IMR-90 (cell line): Measurements from ENCODE around the gene HEPHL1. TPM values are rescaled to one million over a fixed set of nuclear protein-coding genes. Genes with fewer than 3 reads are reported as not detected.

ENCODE experiments used
- ATAC-seq: fragments of 200-7000 bp; cut with Tn5 transposase; 2 replicates; pipeline ENCODE4 v1.9.1; 2020; ENCODE audit warnings: low read depth, mild to moderate bottlenecking, moderate library complexity
- BruUV-seq: library from RNA; stranded (reverse); fragments of 400-500 nt; replicated peaks from 2 replicates; lab custom pipeline; 2021; lab: Mats Ljungman, UMichigan
- CTCF ChIA-PET: fragments of 300-600 bp; formaldehyde crosslinking; extraction: SDS; loops from one replicate; lab custom pipeline; 2021; ENCODE audit warnings: antibody characterized with exemption; lab: Yijun Ruan, JAX
- POLR2A ChIA-PET: fragments of 300-600 bp; sonication (Branson Sonifier 250); formaldehyde crosslinking; loops from one replicate; lab custom pipeline; 2022; ENCODE audit warnings: antibody characterized with exemption; ENCODE audit not compliant: unreplicated experiment; lab: Charles Lee
- DNase-seq: peaks from one replicate; pipeline ENCODE4 v3.0.0; 2013
- H2AFZ ChIP-seq: replicated peaks from 2 replicates; pipeline ENCODE3; 2013; ENCODE audit warnings: low read length, mild to moderate bottlenecking; ENCODE audit not compliant: poor library complexity
- H2AK5ac ChIP-seq: 2 replicates; pipeline ENCODE4 v1.6.1; 2013; ENCODE audit warnings: low read depth, low read length, inconsistent platforms
- H2AK9ac ChIP-seq: replicated peaks from 2 replicates; pipeline ENCODE3; 2013; ENCODE audit warnings: mild to moderate bottlenecking, low read depth, low read length, moderate library complexity; ENCODE audit not compliant: poor library complexity
- H2BK120ac ChIP-seq: 2 replicates; pipeline ENCODE4 v1.6.1; 2013; ENCODE audit warnings: low read depth, low read length, inconsistent platforms
- H2BK15ac ChIP-seq: 3 replicates; pipeline ENCODE4 v1.6.1; 2013; ENCODE audit warnings: low read depth, low read length, inconsistent platforms
- H2BK20ac ChIP-seq: 2 replicates; pipeline ENCODE4 v1.6.1; 2013; ENCODE audit warnings: low read depth, mild to moderate bottlenecking, inconsistent platforms, low read length, moderate library complexity
- H2BK5ac ChIP-seq: 2 replicates; pipeline ENCODE4 v1.6.1; 2013; ENCODE audit warnings: mild to moderate bottlenecking, low read depth, low read length, inconsistent platforms; ENCODE audit not compliant: poor library complexity, severe bottlenecking
- H3K14ac ChIP-seq: replicated peaks from 2 replicates; pipeline ENCODE4 v1.6.1; 2013; ENCODE audit warnings: low read depth, low read length, inconsistent platforms
- H3K18ac ChIP-seq: 2 replicates; pipeline ENCODE4 v1.6.1; 2013; ENCODE audit warnings: low read depth, low read length, control low read depth
- H3K23ac ChIP-seq: 2 replicates; pipeline ENCODE4 v1.6.1; 2013; ENCODE audit warnings: low read depth, low read length, inconsistent platforms
- H3K27ac ChIP-seq: 2 replicates; pipeline ENCODE4 v1.5.1; 2013; ENCODE audit warnings: mild to moderate bottlenecking, control low read depth, low read length; ENCODE audit not compliant: insufficient read depth
- H3K27me3 ChIP-seq: 2 replicates; pipeline ENCODE4 v1.6.1; 2013; ENCODE audit warnings: low read length; ENCODE audit not compliant: control insufficient read depth, insufficient read depth
- H3K36me3 ChIP-seq: 2 replicates; pipeline ENCODE4 v1.6.1; 2013; ENCODE audit warnings: low read length, mixed read lengths; ENCODE audit not compliant: control insufficient read depth, insufficient read depth
- H3K4ac ChIP-seq: 2 replicates; pipeline ENCODE4 v1.6.1; 2013; ENCODE audit warnings: low read depth, low read length, inconsistent platforms
- H3K4me1 ChIP-seq: 2 replicates; pipeline ENCODE4 v1.6.1; 2013; ENCODE audit warnings: low read length, mixed read lengths; ENCODE audit not compliant: control insufficient read depth, insufficient read depth
- H3K4me2 ChIP-seq: 2 replicates; pipeline ENCODE4 v1.6.1; 2013; ENCODE audit warnings: low read depth, mild to moderate bottlenecking, control low read depth, low read length, moderate library complexity
- H3K4me3 ChIP-seq: 2 replicates; pipeline ENCODE4 v1.5.1; 2013; ENCODE audit warnings: low read depth, mild to moderate bottlenecking, control low read depth, low read length, moderate library complexity; ENCODE audit not compliant: insufficient read depth
- H3K56ac ChIP-seq: 2 replicates; pipeline ENCODE4 v1.6.1; 2013; ENCODE audit warnings: low read length, inconsistent platforms; ENCODE audit not compliant: insufficient read depth; ENCODE audit errors: extremely low read depth
- H3K79me1 ChIP-seq, 2 experiments: 2 replicates each; pipeline ENCODE4 v1.6.1; 2013; ENCODE audit warnings: low read length in 2 of 2, inconsistent platforms in 1 of 2, low read depth in 1 of 2
- H3K9ac ChIP-seq: 2 replicates; pipeline ENCODE4 v1.6.1; 2013; ENCODE audit warnings: low read depth, low read length, control low read depth
- H3K9me1 ChIP-seq: 2 replicates; pipeline ENCODE4 v1.6.1; 2013; ENCODE audit warnings: low read length, inconsistent platforms; ENCODE audit not compliant: insufficient read depth
- H3K9me3 ChIP-seq: 2 replicates; pipeline ENCODE4 v1.6.1; 2013; ENCODE audit warnings: low read length; ENCODE audit not compliant: control insufficient read depth, insufficient read depth
- H4K20me1 ChIP-seq: 2 replicates; pipeline ENCODE4 v1.6.1; 2013; ENCODE audit warnings: low read length, inconsistent platforms; ENCODE audit not compliant: insufficient read depth
- H4K5ac ChIP-seq: 2 replicates; pipeline ENCODE4 v1.6.1; 2013; ENCODE audit warnings: mild to moderate bottlenecking, low read depth, low read length, control low read depth
- H4K8ac ChIP-seq, 2 experiments: 2 replicates each; pipeline ENCODE4 v1.6.1; 2013; ENCODE audit warnings: low read depth in 2 of 2, low read length in 2 of 2, control low read depth in 1 of 2, inconsistent platforms in 1 of 2
- H4K91ac ChIP-seq: 2 replicates; pipeline ENCODE4 v1.6.1; 2013; ENCODE audit warnings: low read depth, low read length, inconsistent platforms; ENCODE audit not compliant: insufficient read depth
- BHLHE40 ChIP-seq: fragments of 150-350 bp; IDR thresholded peaks from 2 replicates; pipeline ENCODE4 v1.6.1; 2016; ENCODE audit warnings: mild to moderate bottlenecking, low read depth, low read length
- CEBPB ChIP-seq: IDR thresholded peaks from 2 replicates; pipeline ENCODE4 v1.6.1; 2012; ENCODE audit warnings: low read depth, low read length, improper control_type of control experiment
- CHD1 ChIP-seq: IDR thresholded peaks from 2 replicates; pipeline ENCODE4 v1.6.1; 2012; ENCODE audit warnings: low read depth, low read length, improper control_type of control experiment
- FOS ChIP-seq: fragments of 150-350 bp; IDR thresholded peaks from 2 replicates; pipeline ENCODE4 v1.6.1; 2016; ENCODE audit warnings: low read depth, low read length
- MAFK ChIP-seq: IDR thresholded peaks from 2 replicates; pipeline ENCODE4 v1.6.1; 2012; ENCODE audit warnings: low read depth, low read length, improper control_type of control experiment
- MAZ ChIP-seq: IDR thresholded peaks from 2 replicates; pipeline ENCODE4 v1.6.1; 2012; ENCODE audit warnings: low read depth, mild to moderate bottlenecking, low read length, improper control_type of control experiment, moderate library complexity, borderline replicate concordance
- MXI1 ChIP-seq: IDR thresholded peaks from 2 replicates; pipeline ENCODE4 v1.6.1; 2012; ENCODE audit warnings: low read depth, mild to moderate bottlenecking, low read length, moderate library complexity, borderline replicate concordance
- NFE2L2 ChIP-seq: fragments of 150-350 bp; IDR thresholded peaks from 2 replicates; pipeline ENCODE4 v1.6.1; 2016; ENCODE audit warnings: low read depth, mild to moderate bottlenecking, low read length
- POLR2A ChIP-seq: IDR thresholded peaks from 2 replicates; pipeline ENCODE4 v1.6.1; 2012; ENCODE audit warnings: mild to moderate bottlenecking, low read depth, low read length
- RAD21 ChIP-seq: IDR thresholded peaks from 2 replicates; pipeline ENCODE4 v1.6.1; 2012; ENCODE audit warnings: low read length, improper control_type of control experiment
- RCOR1 ChIP-seq: IDR thresholded peaks from 2 replicates; pipeline ENCODE4 v1.6.1; 2012; ENCODE audit warnings: mild to moderate bottlenecking, low read length, improper control_type of control experiment; ENCODE audit not compliant: insufficient replicate concordance
- RFX5 ChIP-seq: IDR thresholded peaks from 2 replicates; pipeline ENCODE4 v1.8.0; 2012; ENCODE audit warnings: low read depth, mild to moderate bottlenecking, low read length, moderate library complexity
- SMC3 ChIP-seq: fragments of 150-350 bp; IDR thresholded peaks from 2 replicates; pipeline ENCODE4 v1.6.1; 2016; ENCODE audit warnings: low read depth, mild to moderate bottlenecking, antibody characterized with exemption, low read length, moderate library complexity
- WGBS, 2 experiments: methylation state at CpG; one replicate each; pipeline versions ENCODE4 v1.1.5 to v1.1.7; 2013; ENCODE audit warnings: missing lambda C conversion rate in 2 of 2; ENCODE audit not compliant: insufficient read length in 1 of 2; ENCODE audit errors: extremely low coverage in 2 of 2; 5-methylcytosine and 5-hydroxymethylcytosine counted together
- dilution Hi-C: fragments of 300-500 bp; cut with HindIII; formaldehyde crosslinking; loops from one replicate; pipeline ENCODE4 v1.14.3; 2018; ENCODE audit warnings: low sequenced_read_pairs; ENCODE audit not compliant: unreplicated experiment
- in situ Hi-C: fragments of 300-500 bp; cut with MboI; formaldehyde crosslinking; loops from 3 replicates; pipeline ENCODE4 v1.14.3; 2019; ENCODE audit warnings: low sequenced_read_pairs, inconsistent platforms, mixed read lengths
- intact Hi-C: fragments of 100-400 bp; cut with micrococcal nuclease; formaldehyde crosslinking; loops from 2 replicates; pipeline ENCODE4 v1.10.0; 2022
- polyA plus RNA-seq, 3 experiments: library from polyadenylated mRNA; depleted of rRNA; stranded (reverse); fragments of >200 nt; gene quantifications; 2 replicates each; pipeline ENCODE4 v1.2.3, GENCODE V29; 2012; ENCODE audit warnings: low replicate concordance in 1 of 3
- total RNA-seq: library from RNA; depleted of rRNA; stranded (reverse); fragments of >200 nt; gene quantifications from 2 replicates; pipeline ENCODE4 v1.2.3, GENCODE V29; 2012
- TF ChIP-seq, protein P1 (sequence below): conservative IDR thresholded peaks from 2 replicates; pipeline ENCODE4 v1.5.1; 2012; ENCODE audit warnings: mild to moderate bottlenecking, low read depth, low read length, improper control_type of control experiment
- TF ChIP-seq, protein P2 (sequence below): fragments of 150-350 bp; IDR thresholded peaks from 2 replicates; pipeline ENCODE4 v1.6.1; 2016; ENCODE audit warnings: low read depth, mild to moderate bottlenecking, low read length, moderate library complexity, borderline replicate concordance
- TF ChIP-seq, protein P3 (sequence below): fragments of 150-350 bp; IDR thresholded peaks from 2 replicates; pipeline ENCODE4 v1.6.1; 2017; ENCODE audit warnings: mild to moderate bottlenecking, antibody characterized with exemption, low read length, low read depth

The HEPHL1 gene
- total and polyA plus RNA-seq, 2 of the 4 experiments (the other 2 are of a cell fraction), result under 0.01 to 0.02 TPM

GRCh38 chr11:94153320-94153719, 132.2 kb downstream of the HEPHL1 start:
- Histone ChIP-seq H3K23ac (no peak overlapping the region), H4K5ac (no peak overlapping the region), H3K4ac (no peak overlapping the region; the same call in 1 of the 2 replicates), H4K20me1 (peaks cover 59% of the 10 kb centered on the region), H3K27ac (no peak overlapping the region), H3K56ac (no peak overlapping the region), H2BK120ac (no peak overlapping the region), H3K27me3 (no peaks in the 10 kb centered on the region), H3K9me3 (no peaks in the 10 kb centered on the region), H3K79me1 (peaks cover 56 to 73% of the 10 kb centered on the region in 2 experiments), H2AK5ac (no peak overlapping the region), H3K4me3 (no peak overlapping the region), H3K4me1 (peaks cover 39% of the 10 kb centered on the region), H3K9me1 (peaks cover 38% of the 10 kb centered on the region), H2BK20ac (no peak overlapping the region), H2AFZ (no peak overlapping the region), H2BK15ac (no peak overlapping the region), H3K36me3 (peaks cover 9% of the 10 kb centered on the region), H2AK9ac (no peak overlapping the region), H3K4me2 (no peak overlapping the region), H4K91ac (no peak overlapping the region), H3K9ac (no peak overlapping the region), H2BK5ac (no peak overlapping the region), H3K14ac (no peak overlapping the region), H4K8ac (no peak overlapping the region), H3K18ac (no peak overlapping the region)
- no CpG with 5 or more reads among the region's 3 CpGs for WGBS, 2 experiments
- TF ChIP-seq SMC3 (no peak), NFE2L2 (no peak), FOS (no peak), RCOR1 (no peak), CEBPB (no peak), POLR2A (no peak), RAD21 (no peak), MAZ (no peak), BHLHE40 (no peak), MXI1 (no peak), MAFK (no peak), RFX5 (no peak), CHD1 (no peak)
- TF ChIP-seq, protein P1, sequence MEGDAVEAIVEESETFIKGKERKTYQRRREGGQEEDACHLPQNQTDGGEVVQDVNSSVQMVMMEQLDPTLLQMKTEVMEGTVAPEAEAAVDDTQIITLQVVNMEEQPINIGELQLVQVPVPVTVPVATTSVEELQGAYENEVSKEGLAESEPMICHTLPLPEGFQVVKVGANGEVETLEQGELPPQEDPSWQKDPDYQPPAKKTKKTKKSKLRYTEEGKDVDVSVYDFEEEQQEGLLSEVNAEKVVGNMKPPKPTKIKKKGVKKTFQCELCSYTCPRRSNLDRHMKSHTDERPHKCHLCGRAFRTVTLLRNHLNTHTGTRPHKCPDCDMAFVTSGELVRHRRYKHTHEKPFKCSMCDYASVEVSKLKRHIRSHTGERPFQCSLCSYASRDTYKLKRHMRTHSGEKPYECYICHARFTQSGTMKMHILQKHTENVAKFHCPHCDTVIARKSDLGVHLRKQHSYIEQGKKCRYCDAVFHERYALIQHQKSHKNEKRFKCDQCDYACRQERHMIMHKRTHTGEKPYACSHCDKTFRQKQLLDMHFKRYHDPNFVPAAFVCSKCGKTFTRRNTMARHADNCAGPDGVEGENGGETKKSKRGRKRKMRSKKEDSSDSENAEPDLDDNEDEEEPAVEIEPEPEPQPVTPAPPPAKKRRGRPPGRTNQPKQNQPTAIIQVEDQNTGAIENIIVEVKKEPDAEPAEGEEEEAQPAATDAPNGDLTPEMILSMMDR, result no peak
- TF ChIP-seq, protein P2, sequence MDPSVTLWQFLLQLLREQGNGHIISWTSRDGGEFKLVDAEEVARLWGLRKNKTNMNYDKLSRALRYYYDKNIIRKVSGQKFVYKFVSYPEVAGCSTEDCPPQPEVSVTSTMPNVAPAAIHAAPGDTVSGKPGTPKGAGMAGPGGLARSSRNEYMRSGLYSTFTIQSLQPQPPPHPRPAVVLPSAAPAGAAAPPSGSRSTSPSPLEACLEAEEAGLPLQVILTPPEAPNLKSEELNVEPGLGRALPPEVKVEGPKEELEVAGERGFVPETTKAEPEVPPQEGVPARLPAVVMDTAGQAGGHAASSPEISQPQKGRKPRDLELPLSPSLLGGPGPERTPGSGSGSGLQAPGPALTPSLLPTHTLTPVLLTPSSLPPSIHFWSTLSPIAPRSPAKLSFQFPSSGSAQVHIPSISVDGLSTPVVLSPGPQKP, result no peak
- TF ChIP-seq, protein P3, sequence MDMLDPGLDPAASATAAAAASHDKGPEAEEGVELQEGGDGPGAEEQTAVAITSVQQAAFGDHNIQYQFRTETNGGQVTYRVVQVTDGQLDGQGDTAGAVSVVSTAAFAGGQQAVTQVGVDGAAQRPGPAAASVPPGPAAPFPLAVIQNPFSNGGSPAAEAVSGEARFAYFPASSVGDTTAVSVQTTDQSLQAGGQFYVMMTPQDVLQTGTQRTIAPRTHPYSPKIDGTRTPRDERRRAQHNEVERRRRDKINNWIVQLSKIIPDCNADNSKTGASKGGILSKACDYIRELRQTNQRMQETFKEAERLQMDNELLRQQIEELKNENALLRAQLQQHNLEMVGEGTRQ, result no peak
- POLR2A ChIA-PET, result no interaction called here
- CTCF ChIA-PET, result interaction anchor here (0.6 kb wide), 1 partner anchor 9 kb away, joined by 3 read pairs; no protein-coding TSS in a partner anchor
- DNase-seq (no peak), ATAC-seq (no peak)
- no TSS peak for BruUV-seq
- in situ Hi-C loops, result no loop called here
- dilution Hi-C loops, result no loop called here
- intact Hi-C loops, result no loop called here
